NT2/D1 (cell line): Measurements from ENCODE around the gene MCM7.
"Not testable (repeated sequence)": the region's sequence is repeated elsewhere in the genome, so short reads cannot be mapped to it uniquely, and the experiment has no call there.

ENCODE experiments used
- DNase-seq: peaks from one replicate; pipeline ENCODE4 v3.0.0-alpha.2; 2011; ENCODE audit warnings: low read depth, low spot score
- H3K27me3 ChIP-seq: 2 replicates; pipeline ENCODE4 v1.6.0; 2011; ENCODE audit warnings: mild to moderate bottlenecking; ENCODE audit not compliant: insufficient read length, insufficient read depth
- H3K36me3 ChIP-seq: 2 replicates; pipeline ENCODE4 v1.6.1; 2011; ENCODE audit warnings: mild to moderate bottlenecking, low read length, mixed read lengths; ENCODE audit not compliant: insufficient read depth, insufficient read length
- H3K4me1 ChIP-seq: 2 replicates; pipeline ENCODE4 v1.5.1; 2011; ENCODE audit not compliant: insufficient read depth, insufficient read length
- H3K4me3 ChIP-seq: 2 replicates; pipeline ENCODE4 v1.5.1; 2011; ENCODE audit warnings: low read depth; ENCODE audit not compliant: insufficient read length
- H3K9ac ChIP-seq: 2 replicates; pipeline ENCODE4 v1.6.0; 2011; ENCODE audit warnings: low read depth; ENCODE audit not compliant: insufficient read length
- H3K9me3 ChIP-seq: 2 replicates; pipeline ENCODE4 v1.5.1; 2011; ENCODE audit warnings: mild to moderate bottlenecking, low read length; ENCODE audit not compliant: insufficient read depth
- SUZ12 ChIP-seq: IDR thresholded peaks from 2 replicates; pipeline ENCODE4 v1.6.1; 2011; ENCODE audit not compliant: insufficient read length, insufficient read depth; ENCODE audit errors: extremely low read depth
- YY1 ChIP-seq: IDR thresholded peaks from 2 replicates; pipeline ENCODE4 v1.6.1; 2011; ENCODE audit not compliant: insufficient read length, insufficient read depth
- ZNF274 ChIP-seq: IDR thresholded peaks from 2 replicates; pipeline ENCODE4 v1.6.1; 2011; ENCODE audit warnings: mild to moderate bottlenecking, low read depth, low read length

MCM7 gene

DNA sequence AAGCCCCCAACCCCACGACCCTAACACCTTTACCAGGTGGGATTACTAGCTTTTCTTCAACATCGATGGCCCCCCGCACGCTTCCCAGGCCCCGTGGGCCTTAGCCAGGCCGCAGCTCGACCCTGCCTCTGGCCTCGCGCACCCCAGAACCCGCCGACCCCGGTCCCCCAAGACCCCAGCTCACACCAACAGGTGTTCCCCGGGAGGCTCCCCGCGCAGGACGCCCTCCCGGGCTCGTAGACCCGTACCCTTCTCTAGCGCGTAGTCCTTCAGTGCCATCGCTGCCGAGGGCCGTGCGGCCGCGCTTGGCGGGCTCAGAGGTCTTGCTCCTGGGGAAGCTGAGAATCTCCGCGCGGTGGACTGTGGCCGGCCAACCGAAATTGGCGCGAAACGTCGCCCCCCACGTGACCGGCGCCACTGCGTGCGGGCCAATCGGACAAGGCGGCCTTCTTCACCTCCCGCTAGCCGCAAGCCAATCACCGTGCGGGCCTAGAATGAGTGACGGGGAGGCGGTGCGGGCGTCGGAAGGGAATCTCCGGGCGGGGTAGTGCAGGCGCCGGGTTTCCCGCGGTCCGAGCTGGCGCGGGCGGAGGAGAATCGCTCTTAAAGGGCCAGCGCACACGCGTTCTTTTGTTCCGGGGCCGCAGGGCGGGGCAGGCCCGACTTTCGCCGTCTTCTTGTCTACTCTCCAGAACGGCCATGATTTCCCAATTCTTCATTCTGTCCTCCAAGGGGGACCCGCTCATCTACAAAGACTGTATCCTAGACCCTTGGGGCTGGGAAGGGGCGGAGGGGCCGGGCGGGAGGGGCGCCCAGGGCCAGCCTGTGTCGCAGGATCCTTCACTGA, at the start of gene MCM7, which contains the start of gene AP4M1:
TSS of gene MCM7 (minus strand) at position 382 of the 847 bp plus-strand sequence. CDS start at position 279, 103 bp downstream.
TSS of gene AP4M1 (plus strand) at position 628 of the 847 bp plus-strand sequence. CDS start at position 700, 72 bp downstream.
- TF ChIP-seq ZNF274: no peak
- TF ChIP-seq SUZ12: no peak
- TF ChIP-seq YY1: no peak
- peaks cover 10% of the 10 kb centered on the region for H3K4me1 ChIP-seq
- H3K9me3 ChIP-seq: no peaks in the 10 kb centered on the region
- no peaks in the 10 kb centered on the region for H3K27me3 ChIP-seq
- peaks cover 63% of the 10 kb centered on the region for H3K36me3 ChIP-seq
- DNase-seq: peak; percentile 98
- H3K4me3 ChIP-seq: peak within 1 kb of the TSS; percentile 93
- peak within 1 kb of the TSS; percentile 100 for H3K9ac ChIP-seq

DNA sequence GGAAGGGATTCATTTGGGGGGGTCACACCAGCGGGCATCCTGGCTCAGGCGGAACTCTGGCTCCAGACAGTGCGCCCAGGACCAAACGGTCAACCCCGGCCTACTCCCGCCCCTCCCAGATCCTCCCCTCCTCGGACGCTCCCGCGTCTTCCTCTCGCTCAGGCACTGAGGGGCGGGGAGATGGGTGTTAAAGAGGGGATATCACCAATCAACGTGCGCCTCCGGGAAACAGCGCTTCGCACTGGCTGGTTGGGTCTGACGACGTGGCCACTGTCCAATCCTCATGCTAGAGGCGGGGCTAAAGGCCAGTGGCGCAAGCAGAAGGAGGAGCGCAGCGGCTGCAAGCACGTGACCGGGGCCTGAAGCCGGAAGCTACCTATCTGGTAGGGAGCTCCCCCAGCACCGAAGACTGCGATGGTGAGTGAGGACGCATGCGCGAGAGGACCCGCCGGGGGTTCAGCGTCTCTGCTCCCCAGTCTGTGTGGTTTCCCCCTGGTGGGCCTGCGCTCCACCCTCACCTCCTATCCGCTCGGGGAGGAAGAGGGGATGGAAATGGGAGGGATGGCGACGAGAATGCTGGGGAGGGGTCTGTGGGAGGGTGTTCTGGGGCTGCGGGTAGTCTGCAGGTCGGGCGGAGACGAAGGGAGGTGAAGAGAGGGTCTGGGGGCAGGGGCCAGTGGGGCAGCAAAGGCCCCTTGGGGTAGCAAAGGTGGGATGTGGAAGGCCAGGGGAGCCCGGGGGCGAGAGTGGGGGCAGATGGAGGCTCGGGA, 47.5 kb upstream of the MCM7 start, which contains the start of gene LAMTOR4:
TSS of gene LAMTOR4 (plus strand) at position 360 of the 770 bp plus-strand sequence. CDS start at position 415, 55 bp downstream.
- no peaks in the 10 kb centered on the region for H3K4me1 ChIP-seq
- no peaks in the 10 kb centered on the region for H3K9me3 ChIP-seq
- H3K9ac ChIP-seq: peak within 1 kb of the TSS; percentile 92
- H3K36me3 ChIP-seq: peaks cover 18% of the 10 kb centered on the region
- H3K27me3 ChIP-seq: no peaks in the 10 kb centered on the region
- TF ChIP-seq SUZ12: no peak
- no peak for TF ChIP-seq ZNF274
- TF ChIP-seq YY1: no peak
- H3K4me3 ChIP-seq: peak within 1 kb of the TSS; percentile 93
- DNase-seq: peak; percentile 99

DNA sequence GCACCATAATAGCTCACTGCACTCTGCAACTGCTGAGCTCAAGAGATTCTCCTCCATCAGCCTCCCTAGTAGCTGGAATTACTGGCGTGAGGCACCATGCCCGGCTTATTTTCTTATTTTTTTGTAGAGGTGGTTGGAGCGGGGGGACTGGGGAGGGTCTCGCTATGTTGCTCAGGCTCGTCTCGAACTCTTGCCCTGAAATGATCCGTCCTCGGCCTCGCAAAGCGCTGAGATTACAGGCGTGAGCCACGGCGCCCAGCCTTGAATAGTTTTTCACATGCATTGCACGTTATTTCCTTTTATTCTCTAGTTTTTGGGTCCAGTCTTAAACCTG, 47.0 kb upstream of the MCM7 start:
- no peak for DNase-seq
- TF ChIP-seq SUZ12 (no peak), ZNF274 (no peak), YY1 (no peak)
- H3K4me1 ChIP-seq: no peaks in the 10 kb centered on the region
- peaks cover 12% of the 10 kb centered on the region for H3K36me3 ChIP-seq
- peak overlapping the region; percentile 56 for H3K9ac ChIP-seq
- H3K27me3 ChIP-seq: no peaks in the 10 kb centered on the region
- no peaks in the 10 kb centered on the region for H3K9me3 ChIP-seq
- no peak overlapping the region for H3K4me3 ChIP-seq

DNA sequence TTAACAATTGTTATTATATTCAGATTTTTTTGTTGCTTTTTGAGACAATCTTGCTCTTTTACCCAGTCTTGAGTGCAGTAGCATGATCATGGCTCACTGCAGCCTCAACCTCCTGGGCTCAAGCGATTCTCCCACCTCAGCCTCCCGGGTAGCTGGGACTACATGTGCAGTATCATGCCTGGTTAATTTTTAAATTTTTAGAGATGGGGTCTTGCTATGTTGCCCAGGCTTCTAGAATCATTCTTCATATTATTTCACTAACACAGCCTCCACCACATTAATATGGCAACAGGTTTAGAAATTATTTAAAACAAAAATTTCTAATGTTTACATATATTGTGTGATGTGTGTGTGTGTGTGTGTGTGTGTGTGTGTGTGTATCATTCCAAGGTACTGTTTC, 46.1 kb upstream of the MCM7 start:
- DNase-seq: no peak
- H3K36me3 ChIP-seq: peaks cover 6% of the 10 kb centered on the region
- H3K9ac ChIP-seq: no peak overlapping the region
- TF ChIP-seq ZNF274: no peak
- TF ChIP-seq SUZ12: no peak
- no peak for TF ChIP-seq YY1
- H3K4me1 ChIP-seq: no peaks in the 10 kb centered on the region
- no peak overlapping the region for H3K4me3 ChIP-seq
- no peaks in the 10 kb centered on the region for H3K27me3 ChIP-seq
- no peaks in the 10 kb centered on the region for H3K9me3 ChIP-seq

DNA sequence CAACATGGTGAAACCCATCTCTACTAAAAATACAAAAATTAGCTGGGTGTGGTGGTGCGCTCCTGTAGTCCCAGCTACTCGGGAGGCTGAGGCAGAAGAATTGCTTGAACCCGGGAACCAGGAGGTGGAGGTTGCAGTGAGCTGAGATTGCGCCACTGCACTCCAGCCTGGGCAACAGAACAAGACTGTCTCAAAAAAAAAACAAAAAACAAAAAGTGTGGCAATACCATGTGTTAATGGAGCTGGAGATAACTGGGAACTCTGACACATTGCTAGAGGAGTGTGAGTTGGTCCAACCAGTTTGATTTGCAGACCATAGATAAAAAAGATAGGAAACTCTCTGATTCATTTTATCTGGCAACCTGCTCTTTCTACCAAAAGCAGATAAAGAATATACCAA, 45.2 kb upstream of the MCM7 start:
- not testable (repeated sequence) for DNase-seq, H3K4me1 ChIP-seq, H3K9ac ChIP-seq, H3K27me3 ChIP-seq, H3K9me3 ChIP-seq, H3K36me3 ChIP-seq, H3K4me3 ChIP-seq

DNA sequence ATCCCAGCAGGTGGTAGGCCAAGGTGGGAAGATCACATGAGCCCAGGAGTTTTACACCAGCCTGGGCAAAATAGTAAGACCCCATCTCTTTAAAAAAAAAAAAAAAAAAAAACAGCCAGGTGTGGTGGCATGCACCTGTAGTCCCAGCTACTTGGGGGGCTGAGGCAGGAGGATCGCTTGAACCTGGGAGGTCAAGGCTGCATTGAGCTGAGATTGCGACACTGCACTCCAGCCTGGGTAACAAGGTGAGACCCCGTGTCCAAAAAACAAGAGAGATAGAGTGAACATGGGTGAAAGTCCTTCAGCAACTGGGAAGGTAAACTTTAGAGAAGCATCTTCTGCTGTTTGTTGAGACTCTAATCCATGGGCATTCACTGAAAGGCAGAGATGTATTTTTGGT, 41.3 kb upstream of the MCM7 start:
- DNase-seq: no peak
- Histone ChIP-seq H3K27me3 (no peaks in the 10 kb centered on the region), H3K4me1 (no peaks in the 10 kb centered on the region), H3K9me3 (no peaks in the 10 kb centered on the region), H3K4me3 (no peak overlapping the region), H3K36me3 (no peaks in the 10 kb centered on the region), H3K9ac (no peak overlapping the region)
- TF ChIP-seq SUZ12 (no peak), ZNF274 (no peak), YY1 (no peak)

- no peak for DNase-seq
- Histone ChIP-seq H3K9me3 (no peaks in the 10 kb centered on the region), H3K4me1 (no peaks in the 10 kb centered on the region), H3K36me3 (no peaks in the 10 kb centered on the region), H3K4me3 (no peak overlapping the region), H3K9ac (no peak overlapping the region), H3K27me3 (no peaks in the 10 kb centered on the region)
- TF ChIP-seq SUZ12 (no peak), ZNF274 (no peak), YY1 (no peak)
Measured at GRCh38 chr7:100141555-100141949, 40.4 kb upstream of the MCM7 start.
